H1 (cell line): ENCODE data around the gene GDF2.

ENCODE experiments used
- EGR1 ChIP-seq: IDR thresholded peaks from 2 replicates; pipeline ENCODE4 v1.6.1; 2011; ENCODE audit warnings: low read depth, low read length, borderline replicate concordance
- MAFK ChIP-seq: IDR thresholded peaks from 2 replicates; pipeline ENCODE4 v1.6.1; 2012; ENCODE audit warnings: low read depth, mild to moderate bottlenecking, improper control_type of control experiment, low read length
- TCF12 ChIP-seq: IDR thresholded peaks from 2 replicates; pipeline ENCODE4 v1.6.1; 2011; ENCODE audit warnings: low read depth, mild to moderate bottlenecking, low read length
- ZNF274 ChIP-seq: IDR thresholded peaks from 2 replicates; pipeline ENCODE4 v1.7.0; 2012; ENCODE audit warnings: low read length, borderline replicate concordance; ENCODE audit errors: extremely low read depth
- TF ChIP-seq, protein P1 (sequence below), 3 experiments: IDR thresholded peaks; 1 replicate in 2 of 3; 2 replicates in 1 of 3; pipeline versions ENCODE4 v1.5.1 to v1.6.1; 2011; ENCODE audit warnings: low read length in 3 of 3, mild to moderate bottlenecking in 3 of 3, inconsistent platforms in 2 of 3, low read depth in 1 of 3, moderate library complexity in 1 of 3; ENCODE audit not compliant: insufficient read depth in 1 of 3; ENCODE audit errors: control extremely low read depth in 1 of 3

DNA sequence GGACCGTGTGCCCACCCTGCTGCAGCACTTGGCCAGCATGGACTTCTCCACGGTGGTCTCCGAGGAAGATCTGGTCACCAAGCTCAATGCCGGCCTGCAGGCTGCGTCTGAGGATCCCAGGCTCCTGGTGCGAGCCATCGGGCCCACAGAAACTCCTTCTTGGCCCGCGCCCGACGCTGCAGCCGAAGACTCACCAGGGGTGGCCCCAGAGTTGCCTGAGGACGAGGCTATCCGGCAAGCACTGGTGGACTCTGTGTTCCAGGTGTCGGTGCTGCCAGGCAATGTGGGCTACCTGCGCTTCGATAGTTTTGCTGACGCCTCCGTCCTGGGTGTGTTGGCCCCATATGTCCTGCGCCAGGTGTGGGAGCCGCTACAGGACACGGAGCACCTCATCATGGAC lies 27.3 kb downstream of the GDF2 start:
- TF ChIP-seq, protein P1, sequence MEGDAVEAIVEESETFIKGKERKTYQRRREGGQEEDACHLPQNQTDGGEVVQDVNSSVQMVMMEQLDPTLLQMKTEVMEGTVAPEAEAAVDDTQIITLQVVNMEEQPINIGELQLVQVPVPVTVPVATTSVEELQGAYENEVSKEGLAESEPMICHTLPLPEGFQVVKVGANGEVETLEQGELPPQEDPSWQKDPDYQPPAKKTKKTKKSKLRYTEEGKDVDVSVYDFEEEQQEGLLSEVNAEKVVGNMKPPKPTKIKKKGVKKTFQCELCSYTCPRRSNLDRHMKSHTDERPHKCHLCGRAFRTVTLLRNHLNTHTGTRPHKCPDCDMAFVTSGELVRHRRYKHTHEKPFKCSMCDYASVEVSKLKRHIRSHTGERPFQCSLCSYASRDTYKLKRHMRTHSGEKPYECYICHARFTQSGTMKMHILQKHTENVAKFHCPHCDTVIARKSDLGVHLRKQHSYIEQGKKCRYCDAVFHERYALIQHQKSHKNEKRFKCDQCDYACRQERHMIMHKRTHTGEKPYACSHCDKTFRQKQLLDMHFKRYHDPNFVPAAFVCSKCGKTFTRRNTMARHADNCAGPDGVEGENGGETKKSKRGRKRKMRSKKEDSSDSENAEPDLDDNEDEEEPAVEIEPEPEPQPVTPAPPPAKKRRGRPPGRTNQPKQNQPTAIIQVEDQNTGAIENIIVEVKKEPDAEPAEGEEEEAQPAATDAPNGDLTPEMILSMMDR (IDR thresholded peaks at IDR 0.05; ENCODE audit: control extremely low read depth in 1 of 3, insufficient read depth in 1 of 3, low read depth in 1 of 3, low read length in 3 of 3): no peak
- TF ChIP-seq TCF12: no peak
- no peak for TF ChIP-seq ZNF274
- TF ChIP-seq MAFK: no peak
- TF ChIP-seq EGR1: no peak
